WI38 (cell line): ENCODE results near the gene FERMT1.

Source experiments
- H3K4me3 ChIP-seq: 2 replicates; pipeline ENCODE4 v1.5.1; 2011; ENCODE audit warnings: low read depth, mild to moderate bottlenecking, control low read depth, low read length
- TF ChIP-seq, protein P1 (sequence below): IDR thresholded peaks from 2 replicates; pipeline ENCODE4 v1.5.1; 2012; ENCODE audit warnings: low read depth, mild to moderate bottlenecking, control low read depth, low read length

FERMT1 gene

GRCh38 chr20:6157345-6157744 lies 34.5 kb upstream of the FERMT1 start:
- TF ChIP-seq, protein P1, sequence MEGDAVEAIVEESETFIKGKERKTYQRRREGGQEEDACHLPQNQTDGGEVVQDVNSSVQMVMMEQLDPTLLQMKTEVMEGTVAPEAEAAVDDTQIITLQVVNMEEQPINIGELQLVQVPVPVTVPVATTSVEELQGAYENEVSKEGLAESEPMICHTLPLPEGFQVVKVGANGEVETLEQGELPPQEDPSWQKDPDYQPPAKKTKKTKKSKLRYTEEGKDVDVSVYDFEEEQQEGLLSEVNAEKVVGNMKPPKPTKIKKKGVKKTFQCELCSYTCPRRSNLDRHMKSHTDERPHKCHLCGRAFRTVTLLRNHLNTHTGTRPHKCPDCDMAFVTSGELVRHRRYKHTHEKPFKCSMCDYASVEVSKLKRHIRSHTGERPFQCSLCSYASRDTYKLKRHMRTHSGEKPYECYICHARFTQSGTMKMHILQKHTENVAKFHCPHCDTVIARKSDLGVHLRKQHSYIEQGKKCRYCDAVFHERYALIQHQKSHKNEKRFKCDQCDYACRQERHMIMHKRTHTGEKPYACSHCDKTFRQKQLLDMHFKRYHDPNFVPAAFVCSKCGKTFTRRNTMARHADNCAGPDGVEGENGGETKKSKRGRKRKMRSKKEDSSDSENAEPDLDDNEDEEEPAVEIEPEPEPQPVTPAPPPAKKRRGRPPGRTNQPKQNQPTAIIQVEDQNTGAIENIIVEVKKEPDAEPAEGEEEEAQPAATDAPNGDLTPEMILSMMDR: no peak
- H3K4me3 ChIP-seq: no peak overlapping the region

- TF ChIP-seq, protein P1: no peak
- no peak overlapping the region for H3K4me3 ChIP-seq
Measured at GRCh38 chr20:6152777-6153176, 29.9 kb upstream of the FERMT1 start.

DNA sequence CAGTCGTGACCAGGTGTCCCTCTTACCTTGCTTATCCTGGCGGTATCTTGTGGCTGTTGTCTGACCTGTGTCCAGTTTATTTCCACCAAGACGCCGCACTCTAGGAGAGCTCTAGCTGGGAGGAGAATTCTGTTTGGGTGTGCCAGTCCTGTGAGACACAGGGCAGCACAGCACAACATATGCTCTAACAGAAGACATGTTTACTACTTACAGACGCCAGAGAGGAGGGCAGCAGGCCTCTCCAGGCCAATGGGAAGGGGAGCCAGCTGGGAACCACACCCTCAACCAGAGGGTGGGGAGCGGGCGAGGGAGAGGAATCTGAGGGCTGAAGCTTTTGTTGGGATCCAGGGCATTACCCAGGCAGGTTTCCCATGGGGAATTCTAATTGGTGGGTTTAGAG lies 25.2 kb upstream of the FERMT1 start:
- no peak overlapping the region for H3K4me3 ChIP-seq
- TF ChIP-seq, protein P1: no peak

DNA sequence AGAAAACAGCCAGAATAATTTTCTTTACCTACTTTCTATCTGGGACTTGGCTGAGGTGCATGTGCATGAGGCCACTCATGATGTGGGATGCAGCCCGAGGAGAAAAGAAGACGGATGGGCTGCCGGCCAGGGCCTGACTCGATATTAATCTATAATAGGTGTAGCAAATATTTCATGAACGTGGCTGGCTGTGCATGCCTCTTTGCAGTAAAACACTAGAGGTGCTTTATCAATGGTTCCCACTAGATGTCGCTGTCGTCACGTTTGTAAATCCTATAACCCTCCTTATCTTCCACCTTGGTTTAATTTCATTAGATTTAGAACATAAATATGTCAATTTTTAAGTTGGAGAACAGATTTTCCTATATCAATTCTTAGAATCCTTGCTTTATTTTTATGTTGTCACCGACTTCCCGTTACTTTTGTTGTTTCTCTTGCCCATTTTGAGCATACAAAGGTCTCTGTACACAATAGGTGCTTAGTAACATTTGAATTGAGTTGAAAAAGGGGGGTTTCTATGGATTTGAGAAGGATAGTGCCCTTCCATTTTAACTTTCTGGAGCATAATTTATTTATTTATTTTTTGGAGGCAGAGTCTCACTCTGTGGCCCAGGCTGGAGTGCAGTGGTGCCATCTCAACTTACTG lies 19.6 kb upstream of the FERMT1 start:
- TF ChIP-seq, protein P1: peak; percentile 65
- H3K4me3 ChIP-seq: no peak overlapping the region

DNA sequence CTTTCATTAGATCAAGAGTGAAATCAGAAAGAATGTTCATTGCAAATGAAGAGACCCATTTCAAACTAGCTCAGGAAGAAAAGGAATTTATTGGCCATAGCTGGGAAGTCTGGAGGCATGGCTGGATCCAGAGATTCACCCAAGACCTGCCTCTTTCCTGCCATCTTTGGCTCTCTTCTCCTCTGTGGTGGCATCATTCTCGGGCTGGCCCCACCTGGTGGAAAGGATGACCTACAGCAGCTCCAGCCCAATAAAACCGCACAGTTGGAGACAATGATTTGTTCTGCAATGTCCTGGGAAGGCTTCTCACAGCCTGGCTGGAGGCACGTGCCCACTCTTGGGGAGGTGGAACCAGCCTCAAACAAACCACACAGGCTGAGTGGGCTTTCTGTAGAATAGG lies 18.1 kb upstream of the FERMT1 start:
- H3K4me3 ChIP-seq: no peak overlapping the region
- TF ChIP-seq, protein P1: 0 out of 2 replicates have a peak, but pooled peaks have one; percentile 3

- TF ChIP-seq, protein P1: no peak
- no peak overlapping the region for H3K4me3 ChIP-seq
Measured at GRCh38 chr20:6135347-6135746, 12.5 kb upstream of the FERMT1 start.

DNA sequence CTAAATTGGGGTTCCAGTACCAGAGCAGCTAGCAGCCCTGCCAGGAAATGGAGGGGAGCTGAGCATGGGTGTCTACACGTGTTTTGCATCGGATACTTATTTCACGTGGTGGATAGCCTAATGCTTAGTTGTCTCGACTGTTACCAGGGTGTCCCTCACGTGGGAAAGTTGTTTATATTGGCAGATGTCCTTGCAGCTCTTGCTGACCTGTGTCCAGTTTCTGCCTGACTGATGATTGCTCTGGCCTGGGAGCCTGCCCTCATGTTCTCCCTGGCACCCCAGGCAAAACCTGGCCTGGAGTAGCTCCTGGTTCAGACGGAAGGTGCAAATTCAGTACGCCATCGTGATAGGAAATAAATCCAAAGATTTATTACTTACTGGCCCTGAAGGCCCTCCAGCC lies 11.8 kb upstream of the FERMT1 start:
- no peak overlapping the region for H3K4me3 ChIP-seq
- TF ChIP-seq, protein P1: no peak
